Spleen (tissue), 11 donors: ENCODE measurements around the gene SKI. TPM values are rescaled to one million over a fixed set of nuclear protein-coding genes. Genes with fewer than 3 reads are reported as not detected.
A peak's percentile ranks its signal among the peaks of the same experiment; 100 is the strongest.

ENCODE experiments used
- DNase-seq: peaks from one replicate; pipeline ENCODE4 v3.0.0-alpha.2; 2020
- H3K27ac ChIP-seq, 8 donors: fragments of 200-600 bp; sonication (generic) in 7 of 8; 1 replicate in 4 of 8; 2 replicates in 4 of 8; pipeline versions ENCODE4 v1.5.0 to v1.8.0; 2016 to 2021; ENCODE audit warnings: inconsistent platforms in 4 of 8, mild to moderate bottlenecking in 4 of 8, moderate library complexity in 1 of 8
- H3K27me3 ChIP-seq, 7 donors: fragments of 200-600 bp; sonication (generic) in 6 of 7; replicated peaks in 1 of 7; 1 replicate in 4 of 7; 2 replicates in 3 of 7; pipeline versions ENCODE4 v1.5.0 to v1.8.0; 2016 to 2021; ENCODE audit warnings: inconsistent platforms in 3 of 7, mild to moderate bottlenecking in 1 of 7
- H3K36me3 ChIP-seq, 6 donors: fragments of 200-600 bp; sonication (generic) in 5 of 6; 1 replicate in 4 of 6; 2 replicates in 2 of 6; pipeline versions ENCODE4 v1.5.0 to v1.8.0; 2016 to 2021; ENCODE audit warnings: inconsistent platforms in 2 of 6
- H3K4me1 ChIP-seq, 6 donors: fragments of 200-600 bp; sonication (generic) in 5 of 6; 1 replicate in 3 of 6; 2 replicates in 3 of 6; pipeline versions ENCODE4 v1.5.0 to v1.8.0; 2016 to 2021; ENCODE audit warnings: inconsistent platforms in 3 of 6
- H3K4me3 ChIP-seq, 8 donors: fragments of 200-600 bp; sonication (generic) in 7 of 8; 1 replicate in 4 of 8; 2 replicates in 4 of 8; pipeline versions ENCODE4 v1.5.0 to v1.8.0; 2016 to 2021; ENCODE audit warnings: inconsistent platforms in 4 of 8, mild to moderate bottlenecking in 4 of 8, moderate library complexity in 2 of 8
- H3K9me3 ChIP-seq, 8 donors: fragments of 200-600 bp; sonication (generic) in 7 of 8; 1 replicate in 4 of 8; 2 replicates in 4 of 8; pipeline versions ENCODE4 v1.5.0 to v1.8.0; 2016 to 2021; ENCODE audit warnings: inconsistent platforms in 4 of 8
- CTCF ChIP-seq, 11 experiments: fragments of 200-600 bp in 7 of 11; fragments of 450-650 bp in 4 of 11; sonication (generic) in 4 of 11; IDR thresholded peaks in 8 of 11; conservative IDR thresholded peaks in 3 of 11; 1 replicate in 7 of 11; 2 replicates in 4 of 11; pipeline versions ENCODE4 v1.4.0 to v1.8.0; 2016 to 2021; ENCODE audit warnings: antibody characterized with exemption in 11 of 11, inconsistent platforms in 4 of 11, mild to moderate bottlenecking in 1 of 11
- POLR2A ChIP-seq, 3 donors: fragments of 450-650 bp; IDR thresholded peaks; one replicate each; pipeline ENCODE4 v1.5.1; 2017; ENCODE audit warnings: antibody characterized with exemption in 3 of 3, mild to moderate bottlenecking in 1 of 3
- POLR2AphosphoS5 ChIP-seq, 3 donors: sonication (generic); formaldehyde crosslinking; IDR thresholded peaks; one replicate each; pipeline ENCODE4 v1.5.1; 2017; ENCODE audit warnings: antibody characterized with exemption in 3 of 3
- WGBS, 5 donors: extraction: QIAGEN DNeasy Blood & Tissue Kit in 3 of 5; methylation state at CpG; one replicate each; pipeline versions ENCODE4 v1.1.5 to v1.1.7; 2013 to 2018; 5-methylcytosine and 5-hydroxymethylcytosine counted together
- intact Hi-C: fragments of 100-400 bp; cut with DNase I; formaldehyde crosslinking; loops from one replicate; pipeline ENCODE4 v1.15.0; 2023; ENCODE audit warnings: low total_unique reads
- polyA plus RNA-seq, 3 donors: library from polyadenylated mRNA; stranded (reverse); fragments of 200-250 nt; gene quantifications; one replicate each; pipeline ENCODE4 v1.2.1, GENCODE V29; 2013
- total RNA-seq, 7 donors: library from RNA; depleted of rRNA in 3 of 7; stranded (reverse); fragments of >200 nt in 3 of 7; fragmentation: NEBNext Ultra II Directional in 4 of 7; extraction: Animal tissue kit (Norgen Biotek cat#: 25700) in 4 of 7; gene quantifications; one replicate each; pipeline versions ENCODE4 v1.1.0 to v1.2.1, GENCODE V29; 2016 to 2021
- donor health status: healthy with polysubstance abuse.
- donor health status: DM: no; HTN: no; CAD: no; lungs with moderate emphysema.
- donor health status: DM: no; HTN: no; CAD: no.
- donor health status: Bipolar disorder and iron deficiency.
- donor health status: healthy.
- donor health status: DM: no; HTN: no; CAD: no.
- donor health status: DM: yes; HTN: yes; CAD: no.

Gene SKI
- total and polyA plus RNA-seq, 10 donors: 4.4 to 100.0 (median 54.3) TPM

GRCh38 chr1:2356401-2356800, 128.3 kb downstream of the SKI start:
- H3K27ac ChIP-seq: no peak overlapping the region
- intact Hi-C loops: no loop called here
- no peaks in the 10 kb centered on the region for H3K27me3 ChIP-seq
- H3K9me3 ChIP-seq: no peaks in the 10 kb centered on the region
- H3K36me3 ChIP-seq: peaks cover 0 to 5% (median 0%) of the 10 kb centered on the region in 6 donors
- no peak overlapping the region for H3K4me3 ChIP-seq
- peak; percentile 32 for DNase-seq
- no peaks in the 10 kb centered on the region for H3K4me1 ChIP-seq
- TF ChIP-seq POLR2A (IDR thresholded peaks at IDR 0.05): no peak
- TF ChIP-seq CTCF (IDR thresholded peaks at IDR 0.05 in 8 of 11, conservative IDR thresholded peaks at IDR 0.05 in 3 of 11): no peak
- no peak for TF ChIP-seq POLR2AphosphoS5 (IDR thresholded peaks at IDR 0.05)
- WGBS, 5 donors: 94 to 100% (median 94%) methylated on average over 4 to 15 of the region's 15 CpGs

DNA sequence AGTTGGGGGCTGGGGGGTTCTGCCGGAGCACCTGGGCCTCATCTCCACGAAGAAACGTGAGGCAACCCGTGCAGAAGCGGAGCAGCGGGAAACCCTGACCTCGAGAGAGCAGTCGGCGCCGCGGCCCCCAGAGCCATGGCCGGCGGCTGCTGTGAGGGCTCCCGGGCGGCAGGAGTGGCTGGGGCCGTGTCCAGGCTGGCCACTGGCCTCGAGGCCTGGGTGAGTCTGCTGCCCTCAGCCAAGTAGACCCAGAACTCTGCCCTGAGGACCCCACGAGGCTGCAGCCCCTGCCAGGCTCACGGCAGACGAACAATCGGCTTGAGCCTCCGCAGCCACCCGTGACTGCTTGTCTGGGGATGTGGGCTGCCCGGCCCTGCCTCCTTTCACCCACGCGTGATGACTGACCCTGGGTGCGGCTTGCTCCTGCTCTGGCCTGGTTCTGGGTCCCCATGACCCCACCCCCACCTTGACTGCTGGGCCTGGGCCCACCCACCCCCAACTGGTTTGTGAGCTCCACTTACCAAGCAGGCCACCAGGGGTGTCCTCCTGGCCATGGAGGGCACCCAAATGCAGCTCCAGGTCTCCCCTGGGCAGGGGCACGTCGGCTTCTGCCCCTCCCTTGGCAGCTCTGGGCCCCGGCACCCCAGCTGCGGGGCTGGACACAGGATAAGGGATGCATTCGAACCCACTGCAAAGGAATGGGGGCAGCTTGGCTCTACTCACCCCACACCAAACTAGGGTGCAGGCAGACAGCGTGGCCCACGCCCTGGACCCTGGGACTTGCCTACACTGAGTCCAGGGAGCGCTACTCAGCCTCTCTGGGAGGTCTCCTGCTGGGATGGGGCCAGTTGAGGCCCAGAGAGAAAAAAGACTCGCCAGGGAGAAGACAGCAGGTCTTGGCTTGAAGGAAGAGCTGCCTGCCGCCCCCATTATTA, 129.1 kb downstream of the SKI start:
- Histone ChIP-seq H3K27me3 (no peaks in the 10 kb centered on the region), H3K27ac (no peak overlapping the region), H3K4me1 (no peaks in the 10 kb centered on the region), H3K36me3 (peaks cover 0 to 5% (median 0%) of the 10 kb centered on the region in 6 donors), H3K9me3 (no peaks in the 10 kb centered on the region), H3K4me3 (no peak overlapping the region)
- TF ChIP-seq POLR2A (IDR thresholded peaks at IDR 0.05) (no peak), CTCF (IDR thresholded peaks at IDR 0.05 in 8 of 11, conservative IDR thresholded peaks at IDR 0.05 in 3 of 11) (no peak), POLR2AphosphoS5 (IDR thresholded peaks at IDR 0.05) (no peak)
- intact Hi-C loops: no loop called here
- DNase-seq: peak; percentile 57
- WGBS, 5 donors: 86 to 90% (median 88%) methylated on average over 22 to 37 of the region's 37 CpGs

DNA sequence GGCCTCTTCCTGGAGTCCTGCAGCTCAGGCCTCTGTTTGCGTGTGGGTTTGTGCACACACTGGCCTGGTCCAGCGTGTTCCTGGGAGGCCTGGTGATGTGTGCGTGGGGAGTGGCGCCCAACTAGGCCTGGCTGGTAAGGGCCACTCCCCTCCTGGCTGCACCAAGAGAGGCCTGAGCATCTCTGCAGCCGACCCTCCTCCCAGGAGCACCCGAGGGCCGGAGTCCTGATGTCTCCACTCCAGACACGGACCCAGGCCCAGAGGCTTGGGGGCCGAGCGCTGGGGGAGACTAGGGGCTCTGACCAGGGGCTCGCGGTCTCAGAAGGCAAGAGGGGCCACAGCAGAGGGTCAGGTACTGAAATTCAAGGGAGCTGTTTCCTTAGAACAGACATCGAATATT, 130.0 kb downstream of the SKI start:
- 89 to 92% (median 91%) methylated on average over 9 to 13 of the region's 13 CpGs for whole genome bisulfite sequencing, 5 donors
- TF ChIP-seq POLR2A (IDR thresholded peaks at IDR 0.05) (no peak), POLR2AphosphoS5 (IDR thresholded peaks at IDR 0.05) (no peak), CTCF (IDR thresholded peaks at IDR 0.05 in 8 of 11, conservative IDR thresholded peaks at IDR 0.05 in 3 of 11) (no peak)
- Histone ChIP-seq H3K9me3 (peaks cover 0 to 2% (median 0%) of the 10 kb centered on the region in 8 donors), H3K4me1 (no peaks in the 10 kb centered on the region), H3K27ac (no peak overlapping the region), H3K36me3 (peaks cover 0 to 5% (median 0%) of the 10 kb centered on the region in 6 donors), H3K27me3 (no peaks in the 10 kb centered on the region), H3K4me3 (no peak overlapping the region)
- peak; percentile 39 for DNase-seq
- intact Hi-C loops: no loop called here
